ENCODE measurements around the gene AKAP7.
A peak's percentile ranks its signal among the peaks of the same experiment; 100 is the strongest.

GRCh38 chr6:131250122-131250521, 114.9 kb downstream of the AKAP7 start:
- TF ChIP-seq POLR2AphosphoS5 (IDR thresholded peaks at IDR 0.05; ENCODE audit: borderline replicate concordance, low read depth, low read length) (peak; percentile 69), EZH2 (IDR thresholded peaks at IDR 0.05) (no peak)
